Effector memory CD4-positive, alpha-beta T cell (primary cell): ENCODE data around the gene ZNF865.

ENCODE experiments used
- DNase-seq, 3 donors: peaks; one replicate each; pipeline ENCODE4 v3.0.0-alpha.2; 2020
- H3K27ac ChIP-seq: 2 replicates; pipeline ENCODE4 v1.7.0; 2013; ENCODE audit warnings: mild to moderate bottlenecking, low read length, moderate library complexity; ENCODE audit not compliant: insufficient read depth, poor library complexity, severe bottlenecking
- H3K27me3 ChIP-seq: replicated peaks from 2 replicates; pipeline ENCODE4 v1.7.0; 2013; ENCODE audit warnings: mild to moderate bottlenecking, low read length; ENCODE audit not compliant: insufficient read depth, control insufficient read depth, poor library complexity, severe bottlenecking
- H3K36me3 ChIP-seq: 2 replicates; pipeline ENCODE4 v1.7.0; 2013; ENCODE audit warnings: mild to moderate bottlenecking, low read length, moderate library complexity; ENCODE audit not compliant: control insufficient read depth, insufficient read depth
- H3K4me1 ChIP-seq: 2 replicates; pipeline ENCODE4 v1.7.0; 2013; ENCODE audit warnings: low read length, mild to moderate bottlenecking; ENCODE audit not compliant: control insufficient read depth, insufficient read depth, poor library complexity, severe bottlenecking
- H3K4me3 ChIP-seq: 2 replicates; pipeline ENCODE4 v1.7.0; 2013; ENCODE audit warnings: low read length, low read depth, mild to moderate bottlenecking; ENCODE audit not compliant: insufficient read depth, poor library complexity, severe bottlenecking
- H3K9me3 ChIP-seq: 2 replicates; pipeline ENCODE4 v1.7.0; 2013; ENCODE audit warnings: mild to moderate bottlenecking, low read length, moderate library complexity; ENCODE audit not compliant: control insufficient read depth

The ZNF865 gene

GRCh38 chr19:55658846-55659459 is 53.5 kb downstream of the ZNF865 start:
- H3K4me3 ChIP-seq, result no peak overlapping the region
- peak overlapping the region; percentile 39 for H3K27ac ChIP-seq
- no peaks in the 10 kb centered on the region for H3K9me3 ChIP-seq
- H3K27me3 ChIP-seq, result no peaks in the 10 kb centered on the region
- peaks cover 55% of the 10 kb centered on the region for H3K36me3 ChIP-seq
- H3K4me1 ChIP-seq, result peaks cover 44% of the 10 kb centered on the region
- no peak for DNase-seq

DNA sequence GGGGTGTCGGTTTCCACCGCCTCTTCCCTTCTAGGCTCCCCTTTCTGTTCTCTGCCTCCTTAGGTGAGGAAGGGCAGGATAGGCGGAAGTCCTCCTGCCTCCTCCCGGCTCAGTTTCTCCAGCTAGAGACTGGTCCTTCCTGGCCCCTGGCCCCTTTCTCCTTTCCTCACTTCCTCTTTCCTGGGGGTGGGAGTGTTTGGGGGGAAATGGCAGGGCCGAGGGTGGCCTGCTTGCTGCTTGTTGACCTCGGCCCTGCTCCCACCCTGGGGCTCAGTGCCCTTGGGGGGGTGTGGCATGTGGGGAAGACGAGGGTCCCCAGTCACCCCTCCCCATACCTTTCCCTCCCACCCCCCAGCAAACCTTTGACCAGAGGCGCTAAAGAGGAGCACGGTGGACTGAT is 54.4 kb downstream of the ZNF865 start:
- Histone ChIP-seq H3K9me3 (no peaks in the 10 kb centered on the region), H3K27ac (peak overlapping the region; percentile 39), H3K4me3 (no peak overlapping the region), H3K27me3 (no peaks in the 10 kb centered on the region), H3K36me3 (peaks cover 63% of the 10 kb centered on the region), H3K4me1 (peaks cover 44% of the 10 kb centered on the region)
- DNase-seq, result no peak

GRCh38 chr19:55660404-55660803 is 55.0 kb downstream of the ZNF865 start:
- Histone ChIP-seq H3K27me3 (no peaks in the 10 kb centered on the region), H3K9me3 (no peaks in the 10 kb centered on the region), H3K27ac (no peak overlapping the region), H3K36me3 (peaks cover 66% of the 10 kb centered on the region), H3K4me3 (no peak overlapping the region), H3K4me1 (peaks cover 44% of the 10 kb centered on the region)
- no peak for DNase-seq

DNA sequence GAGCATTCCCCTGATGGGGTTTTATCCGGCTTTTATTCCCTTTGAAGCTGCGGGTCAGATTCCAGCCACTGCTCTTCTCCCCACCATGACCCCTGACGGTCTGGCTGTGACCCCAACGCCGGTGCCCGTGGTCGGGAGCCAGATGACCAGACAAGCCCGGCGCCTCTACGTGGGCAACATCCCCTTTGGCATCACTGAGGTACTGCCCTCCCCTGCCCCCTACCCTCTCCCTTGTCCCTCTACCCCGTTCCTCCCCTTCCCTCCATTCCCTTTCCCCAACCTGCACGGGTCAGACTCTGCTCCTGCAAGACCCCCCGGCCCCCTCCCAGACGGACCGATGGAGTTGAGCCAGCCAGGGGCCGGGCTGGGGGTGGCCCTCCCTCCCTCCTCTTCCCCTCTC is 55.5 kb downstream of the ZNF865 start:
- Histone ChIP-seq H3K4me1 (peaks cover 39% of the 10 kb centered on the region), H3K4me3 (no peak overlapping the region), H3K27ac (no peak overlapping the region), H3K36me3 (peaks cover 70% of the 10 kb centered on the region), H3K27me3 (no peaks in the 10 kb centered on the region), H3K9me3 (no peaks in the 10 kb centered on the region)
- DNase-seq, result no peak

DNA sequence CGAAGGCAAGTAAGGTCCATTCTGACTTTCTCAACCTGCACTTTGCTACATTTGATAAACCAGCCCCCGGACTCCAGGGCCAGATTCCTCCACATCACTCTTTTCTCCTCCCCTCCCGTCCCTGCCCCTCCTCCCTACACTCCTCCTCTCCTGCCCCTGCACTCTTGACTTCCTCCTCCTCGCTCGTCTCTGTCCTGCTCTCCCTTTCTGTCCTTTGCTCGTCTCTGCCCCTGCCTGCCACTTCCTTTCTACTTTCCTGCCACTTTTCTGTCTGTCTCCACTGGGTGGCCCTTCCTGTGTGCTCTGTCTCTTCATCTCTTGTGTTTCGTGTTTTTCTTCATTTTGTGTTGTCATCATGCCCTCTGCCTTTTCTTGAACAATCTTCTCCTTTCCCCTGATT is 56.4 kb downstream of the ZNF865 start:
- H3K36me3 ChIP-seq, result peaks cover 79% of the 10 kb centered on the region
- H3K9me3 ChIP-seq, result no peaks in the 10 kb centered on the region
- peaks cover 31% of the 10 kb centered on the region for H3K4me1 ChIP-seq
- H3K27ac ChIP-seq, result no peak overlapping the region
- DNase-seq, result no peak
- no peak overlapping the region for H3K4me3 ChIP-seq
- H3K27me3 ChIP-seq, result no peaks in the 10 kb centered on the region

GRCh38 chr19:55663846-55664536 is 58.5 kb downstream of the ZNF865 start:
- Histone ChIP-seq H3K27me3 (no peaks in the 10 kb centered on the region), H3K27ac (no peak overlapping the region), H3K4me1 (peaks cover 9% of the 10 kb centered on the region), H3K4me3 (no peak overlapping the region), H3K36me3 (peaks cover 93% of the 10 kb centered on the region), H3K9me3 (no peaks in the 10 kb centered on the region)
- no peak for DNase-seq

- no peak for DNase-seq
- no peaks in the 10 kb centered on the region for H3K27me3 ChIP-seq
- no peak overlapping the region for H3K4me3 ChIP-seq
- no peaks in the 10 kb centered on the region for H3K9me3 ChIP-seq
- H3K27ac ChIP-seq, result no peak overlapping the region
- no peaks in the 10 kb centered on the region for H3K4me1 ChIP-seq
- peaks cover 92% of the 10 kb centered on the region for H3K36me3 ChIP-seq
Measured at GRCh38 chr19:55666343-55667005, 61.0 kb downstream of the ZNF865 start.
